Loucy (cell line): ENCODE results near the gene RBM28.

Experiments used
- CTCF ChIP-seq: fragments of 200-600 bp; sonication (generic); conservative IDR thresholded peaks from 2 replicates; pipeline ENCODE4 v1.5.1; 2014; ENCODE audit warnings: mild to moderate bottlenecking, antibody characterized with exemption, low read length
- EZH2phosphoT487 ChIP-seq: fragments of 200-600 bp; IDR thresholded peaks from 2 replicates; pipeline ENCODE4 v1.6.1; 2018; ENCODE audit warnings: antibody characterized with exemption, mild to moderate bottlenecking, moderate library complexity, borderline replicate concordance

DNA sequence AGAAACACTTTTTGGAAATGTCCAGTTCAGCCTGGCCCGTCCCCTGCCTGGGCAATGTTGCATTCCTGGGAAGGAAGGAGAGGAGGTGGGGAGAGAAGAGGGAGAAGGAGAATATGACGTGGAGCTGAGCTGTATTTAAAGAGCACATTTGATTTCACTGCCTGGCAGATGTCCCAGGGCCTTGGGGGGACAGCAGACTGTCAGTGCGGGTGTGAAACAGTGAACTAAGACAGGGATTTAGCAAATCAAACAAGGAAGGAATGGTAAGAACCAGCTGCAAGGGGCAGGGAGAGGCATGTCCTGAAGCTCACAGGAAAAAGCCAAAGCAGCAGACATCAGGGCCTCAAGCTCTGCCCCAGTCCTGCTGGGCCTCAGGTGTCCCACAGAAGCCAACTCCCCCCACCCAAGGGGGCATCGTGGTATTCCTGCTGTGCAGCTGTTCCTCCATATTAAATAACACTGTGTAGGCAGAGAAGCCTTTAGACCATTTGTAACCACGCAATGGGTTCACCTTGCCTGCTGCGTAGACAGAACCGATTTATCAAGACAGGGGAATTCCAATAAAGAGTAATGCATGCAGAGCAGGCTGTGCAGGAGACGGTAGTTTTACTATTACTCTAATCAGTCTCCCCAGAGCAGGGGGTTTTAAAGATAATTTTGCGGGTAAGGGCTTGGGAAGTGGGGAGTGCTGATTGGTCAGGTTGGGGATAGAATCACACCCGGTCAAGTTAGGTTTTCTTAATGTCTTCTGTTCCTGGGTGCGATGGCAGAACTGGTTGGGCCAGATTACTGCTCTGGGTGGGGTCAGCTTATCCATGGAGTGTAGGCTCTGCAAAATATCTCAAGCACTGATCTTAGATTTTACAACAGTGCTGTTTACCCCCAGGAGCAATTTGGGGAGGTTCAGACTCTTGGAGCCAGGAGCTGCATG is 84.3 kb downstream of the RBM28 start:
- TF ChIP-seq CTCF (no peak), EZH2phosphoT487 (no peak)
